SH-SY5Y (cell line): ENCODE data around the gene MYT1.

Experiments
- GATA2 ChIP-seq: IDR thresholded peaks from 2 replicates; pipeline ENCODE4 v1.6.1; 2011; ENCODE audit warnings: mild to moderate bottlenecking, low read depth, low read length
- GATA3 ChIP-seq: IDR thresholded peaks from 2 replicates; pipeline ENCODE4 v1.6.1; 2011; ENCODE audit warnings: low read depth, mild to moderate bottlenecking, low read length, moderate library complexity

The MYT1 gene

GRCh38 chr20:64216910-64217309 lies 52.7 kb downstream of the MYT1 start:
- TF ChIP-seq GATA2 (no peak), GATA3 (no peak)

DNA sequence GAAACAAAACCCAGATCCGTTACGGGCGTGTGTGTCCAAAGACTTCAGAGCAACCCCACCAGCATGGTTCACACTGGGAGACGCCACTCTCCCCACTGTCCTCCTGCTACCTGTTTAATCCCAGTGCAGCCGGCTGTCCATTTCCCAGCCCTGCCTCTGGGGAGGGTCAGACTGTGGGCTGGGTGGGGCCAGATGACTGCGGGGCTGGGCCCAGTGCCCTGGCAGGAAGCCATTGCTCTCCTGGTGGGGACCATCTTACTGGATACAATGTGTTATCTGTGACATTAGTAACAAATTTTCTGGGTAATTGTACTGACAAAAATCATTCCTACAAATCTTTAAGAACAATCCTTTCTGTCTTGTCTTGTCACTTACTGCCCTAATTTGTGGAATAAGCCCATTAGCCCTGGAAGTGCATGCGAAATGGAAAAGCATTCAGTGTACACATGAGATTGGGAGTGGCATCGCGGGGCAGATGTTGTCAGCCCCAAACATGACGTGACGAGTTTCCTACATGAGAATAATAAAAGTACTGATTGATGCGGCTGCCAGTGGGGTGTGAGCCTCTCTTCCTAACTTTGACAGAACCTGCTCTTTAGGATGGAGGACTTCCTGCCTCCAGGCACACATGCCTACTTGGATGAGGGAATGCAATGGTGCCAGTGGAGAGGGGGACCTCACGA lies 53.4 kb downstream of the MYT1 start:
- no peak for TF ChIP-seq GATA3

- no peak for TF ChIP-seq GATA2
- TF ChIP-seq GATA3, result no peak
These were observed 55.0 kb downstream of the MYT1 start for GRCh38 chr20:64219202-64219601.

DNA sequence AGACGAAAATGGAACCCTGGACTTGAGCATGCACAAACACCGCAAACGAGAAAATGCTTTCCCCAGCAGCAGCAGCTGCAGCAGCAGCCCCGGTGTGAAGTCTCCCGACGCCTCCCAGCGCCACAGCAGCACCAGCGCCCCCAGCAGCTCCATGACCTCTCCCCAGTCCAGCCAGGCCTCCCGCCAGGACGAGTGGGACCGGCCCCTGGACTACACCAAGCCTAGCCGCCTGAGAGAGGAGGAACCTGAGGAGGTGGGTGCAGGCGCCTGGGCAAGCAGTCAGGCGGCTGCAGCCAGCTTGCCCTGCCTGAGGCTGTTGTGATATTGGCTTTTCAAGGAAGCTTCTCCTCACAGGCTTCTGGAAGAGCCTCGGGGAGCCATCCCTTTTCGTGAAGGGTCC lies 55.5 kb downstream of the MYT1 start:
- no peak for TF ChIP-seq GATA3
- TF ChIP-seq GATA2, result no peak

DNA sequence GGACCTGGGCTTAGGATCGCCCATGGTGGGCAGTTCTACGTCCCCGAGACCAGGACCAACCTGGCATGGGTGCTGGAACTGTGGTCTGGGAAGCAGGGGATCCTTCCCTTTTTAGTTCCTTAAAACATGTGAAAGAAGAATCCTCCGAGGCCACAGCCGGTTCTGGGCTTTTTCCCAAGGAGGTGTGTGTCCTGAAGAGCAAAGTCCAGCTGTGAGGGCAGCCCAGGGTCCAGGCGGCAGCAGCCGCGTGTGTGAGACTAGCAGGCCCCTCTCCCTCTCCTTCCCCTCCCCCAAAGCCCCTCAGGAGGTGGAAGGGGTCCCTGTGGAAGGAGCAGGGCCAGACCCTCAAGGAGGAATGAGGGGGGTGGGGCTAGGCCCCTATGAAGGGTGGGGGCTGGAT lies 56.2 kb downstream of the MYT1 start:
- TF ChIP-seq GATA3, result no peak
- TF ChIP-seq GATA2, result no peak

GRCh38 chr20:64220891-64221527 lies 56.8 kb downstream of the MYT1 start:
- TF ChIP-seq GATA2, result no peak
- TF ChIP-seq GATA3, result no peak

DNA sequence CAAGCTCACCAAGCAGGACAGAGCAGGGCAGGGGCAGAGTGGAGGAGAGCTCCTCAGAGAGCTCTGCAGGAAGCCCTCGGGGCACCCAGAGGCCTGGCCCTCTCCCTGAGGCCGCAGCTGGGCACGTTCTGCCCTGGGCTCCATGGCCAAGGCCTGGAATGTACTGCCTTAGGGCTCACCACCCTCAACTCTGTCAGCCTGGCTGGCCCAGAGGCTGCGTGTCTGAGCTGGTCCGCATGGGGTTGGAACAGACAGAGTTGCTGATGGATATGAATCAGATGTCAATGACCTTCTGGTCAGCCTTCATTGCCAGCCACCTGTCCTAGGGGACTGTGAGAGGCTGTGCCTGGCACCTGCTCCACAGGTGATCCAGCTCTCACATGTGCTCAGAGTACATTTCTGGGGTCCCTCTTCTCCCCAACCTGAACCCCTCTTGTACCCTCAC lies 58.1 kb downstream of the MYT1 start:
- TF ChIP-seq GATA3 (no peak), GATA2 (no peak)

- TF ChIP-seq GATA2, result no peak
These were observed 58.7 kb downstream of the MYT1 start for GRCh38 chr20:64222851-64223525.

DNA sequence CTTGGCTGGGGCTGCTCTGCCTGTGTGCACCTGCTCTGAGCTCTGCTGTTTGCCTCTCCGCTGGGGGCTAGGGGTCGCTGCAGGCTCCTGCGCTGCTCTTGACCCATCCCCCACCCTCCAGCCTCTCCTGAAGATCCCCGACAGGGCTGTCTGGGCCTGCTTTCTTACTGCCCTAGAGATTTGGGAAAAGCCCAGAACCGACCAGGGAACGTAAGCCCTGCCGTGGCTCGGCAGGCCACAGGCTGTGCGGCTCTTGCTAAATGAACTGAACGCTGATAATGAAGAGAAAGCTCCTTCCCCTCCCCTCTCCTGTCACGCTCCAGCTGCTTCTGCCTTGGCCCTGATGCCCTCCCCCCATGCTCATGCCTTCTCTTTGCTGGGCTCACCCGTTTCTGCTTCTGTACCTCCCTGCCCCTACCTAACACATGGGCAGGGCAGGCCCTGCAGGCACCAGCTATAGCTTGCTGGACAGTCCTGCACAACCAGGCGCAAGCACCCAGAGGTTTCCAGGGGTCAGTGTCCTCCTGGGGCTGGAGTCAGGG lies 59.3 kb downstream of the MYT1 start:
- no peak for TF ChIP-seq GATA2
- no peak for TF ChIP-seq GATA3

DNA sequence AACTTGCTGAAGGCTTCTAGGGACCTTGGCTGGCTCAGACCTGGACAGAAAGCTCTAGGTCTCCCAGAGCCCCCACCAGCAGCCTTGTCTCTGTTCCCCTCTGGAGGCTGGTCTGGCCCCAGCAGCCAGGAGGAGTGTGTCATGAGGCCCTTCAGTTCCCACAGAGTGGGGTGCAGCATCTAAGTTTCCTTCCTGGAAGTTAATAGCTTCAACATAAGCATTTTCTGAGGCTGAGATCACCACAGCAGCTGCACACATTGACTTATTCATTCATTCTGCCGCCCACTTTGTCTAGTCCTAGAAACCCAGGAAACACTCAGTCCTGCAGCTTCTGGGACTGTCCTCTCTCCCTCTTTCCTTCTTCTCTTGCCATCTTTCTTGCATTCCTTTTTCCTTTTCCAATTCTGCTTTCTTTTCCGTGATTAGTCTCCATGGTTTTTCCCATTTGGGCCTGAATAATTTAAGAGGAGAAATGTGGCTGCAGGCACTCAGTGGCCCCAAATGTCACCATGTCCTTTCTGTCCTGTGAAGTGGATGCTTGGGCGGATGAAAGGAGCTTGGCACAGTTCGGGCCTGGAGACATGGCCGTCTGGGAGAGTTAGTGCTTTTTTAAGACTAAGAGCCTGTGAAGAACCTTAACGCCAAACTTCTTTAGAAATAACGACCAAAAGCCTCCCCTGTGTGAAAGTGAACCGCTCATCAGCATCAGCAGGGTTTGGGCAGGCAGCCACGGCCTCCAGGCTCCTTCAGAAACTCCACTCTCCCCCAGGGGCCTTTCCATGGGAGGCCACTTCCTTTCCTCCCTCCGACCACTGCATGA lies 60.3 kb downstream of the MYT1 start:
- no peak for TF ChIP-seq GATA3
- TF ChIP-seq GATA2, result no peak

DNA sequence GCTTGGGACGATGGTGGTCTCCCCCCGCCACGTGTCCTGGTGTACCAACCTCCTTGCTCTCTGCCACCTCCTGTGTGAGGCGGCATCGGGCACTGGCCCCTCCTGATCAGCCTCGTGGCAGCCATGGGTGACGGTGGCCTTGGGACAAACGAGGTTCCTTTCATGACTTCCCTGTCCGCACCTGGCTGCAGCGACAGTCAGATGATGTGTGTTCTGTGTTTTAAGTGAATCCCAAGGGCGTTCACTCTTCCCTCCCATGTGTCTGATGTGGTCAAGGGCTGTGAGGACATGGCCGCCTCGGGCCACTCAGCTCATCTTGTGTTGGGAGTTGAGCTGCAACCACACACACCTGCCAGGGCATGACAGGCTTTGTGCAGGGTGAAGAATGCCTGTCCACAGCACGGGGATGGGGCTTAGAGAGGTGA lies 60.9 kb downstream of the MYT1 start:
- TF ChIP-seq GATA2, result no peak

GRCh38 chr20:64225828-64226598 lies 61.8 kb downstream of the MYT1 start:
- TF ChIP-seq GATA3, result no peak
- no peak for TF ChIP-seq GATA2
